CD4-positive, CD25-positive, alpha-beta regulatory T cell (primary cell): ENCODE measurements around the gene DSE. TPM values are rescaled to one million over a fixed set of nuclear protein-coding genes. Genes with fewer than 3 reads are reported as not detected.

ENCODE experiments used
- ATAC-seq, 2 donors: fragments of 150-1000 bp; cut with Tn5 transposase; one replicate each; pipeline ENCODE4 v1.10.0; 2021; ENCODE audit warnings: low read depth in 2 of 2, moderate number of reproducible peaks in 2 of 2, moderate library complexity in 1 of 2
- DNase-seq, 3 donors: peaks; one replicate each; pipeline versions ENCODE4 v3.0.0 to v3.0.0-alpha.2; 2012 to 2022; ENCODE audit warnings: mixed read lengths in 1 of 3
- H3K27ac ChIP-seq: one replicate; pipeline ENCODE4 v1.7.0; 2013; ENCODE audit warnings: mild to moderate bottlenecking, low read length; ENCODE audit not compliant: insufficient read depth, poor library complexity, severe bottlenecking
- H3K27me3 ChIP-seq: one replicate; pipeline ENCODE4 v1.7.0; 2013; ENCODE audit warnings: low read length; ENCODE audit not compliant: control insufficient read depth, insufficient read depth
- H3K36me3 ChIP-seq: one replicate; pipeline ENCODE4 v1.7.0; 2013; ENCODE audit warnings: mild to moderate bottlenecking, low read length, moderate library complexity; ENCODE audit not compliant: control insufficient read depth, insufficient read depth
- H3K4me1 ChIP-seq: 2 replicates; pipeline ENCODE4 v1.7.0; 2013; ENCODE audit warnings: mild to moderate bottlenecking, low read length; ENCODE audit not compliant: insufficient read depth, control insufficient read depth, poor library complexity, severe bottlenecking
- H3K4me3 ChIP-seq: one replicate; pipeline ENCODE4 v1.7.0; 2013; ENCODE audit warnings: low read depth, mild to moderate bottlenecking, low read length, moderate library complexity
- H3K9me3 ChIP-seq, 2 experiments: 1 replicate in 1 of 2; 2 replicates in 1 of 2; pipeline ENCODE4 v1.7.0; 2013; ENCODE audit warnings: low read length in 2 of 2, mild to moderate bottlenecking in 1 of 2, moderate library complexity in 1 of 2; ENCODE audit not compliant: control insufficient read depth in 2 of 2
- H3K27ac Mint-ChIP-seq, 3 donors: one replicate each; pipeline ENCODE4 v1.8.0; 2020 to 2022; ENCODE audit warnings: mild to moderate bottlenecking in 3 of 3, mixed read lengths in 3 of 3, moderate library complexity in 2 of 3
- H3K27me3 Mint-ChIP-seq: one replicate; pipeline ENCODE4 v1.8.0; 2022; ENCODE audit warnings: mild to moderate bottlenecking, mixed read lengths
- H3K36me3 Mint-ChIP-seq: one replicate; pipeline ENCODE4 v1.8.0; 2020; ENCODE audit warnings: mixed read lengths
- H3K4me1 Mint-ChIP-seq, 4 donors: one replicate each; pipeline ENCODE4 v1.8.0; 2020 to 2022; ENCODE audit warnings: mixed read lengths in 4 of 4, mild to moderate bottlenecking in 1 of 4
- H3K4me3 Mint-ChIP-seq, 4 donors: one replicate each; pipeline ENCODE4 v1.8.0; 2020 to 2022; ENCODE audit warnings: mild to moderate bottlenecking in 4 of 4, mixed read lengths in 4 of 4, moderate library complexity in 3 of 4
- H3K9me3 Mint-ChIP-seq, 7 donors: one replicate each; pipeline ENCODE4 v1.8.0; 2020 to 2022; ENCODE audit warnings: mixed read lengths in 7 of 7, mild to moderate bottlenecking in 3 of 7, moderate library complexity in 2 of 7
- polyA plus RNA-seq, 4 donors: library from polyadenylated mRNA; unstranded; fragments of 300-500 nt; fragmentation: Illumina TruSeq; gene quantifications; one replicate each; pipeline ENCODE4 v1.2.3, GENCODE V29; 2021
- total RNA-seq: library from RNA; stranded (reverse); gene quantifications from one replicate; pipeline ENCODE4 v1.2.3, GENCODE V29; 2022

DSE gene
- total and polyA plus RNA-seq, 5 donors from 2014 or later, result 1.9 to 10.2 (median 3.1) TPM

- H3K4me3 Mint-ChIP-seq, result no peak overlapping the region
- H3K27me3 Mint-ChIP-seq, result peaks cover 18% of the 10 kb centered on the region
- Histone ChIP-seq H3K4me1 (no peaks in the 10 kb centered on the region), H3K4me3 (no peak overlapping the region), H3K9me3 (no peaks in the 10 kb centered on the region), H3K36me3 (no peaks in the 10 kb centered on the region), H3K27me3 (no peaks in the 10 kb centered on the region), H3K27ac (no peak overlapping the region)
- H3K9me3 Mint-ChIP-seq, result peaks cover 0 to 9% (median 4%) of the 10 kb centered on the region in 7 donors
- ATAC-seq (no peak), DNase-seq (no peak)
- no peaks in the 10 kb centered on the region for H3K36me3 Mint-ChIP-seq
- no peaks in the 10 kb centered on the region for H3K4me1 Mint-ChIP-seq
- no peak overlapping the region for H3K27ac Mint-ChIP-seq
Observed at GRCh38 chr6:116491610-116492330, 121.0 kb downstream of the DSE start.

- no peak overlapping the region for H3K4me3 ChIP-seq
- H3K27ac Mint-ChIP-seq, result no peak overlapping the region
- H3K4me1 Mint-ChIP-seq, result no peaks in the 10 kb centered on the region
- H3K36me3 ChIP-seq, result no peaks in the 10 kb centered on the region
- DNase-seq (no peak), ATAC-seq (no peak)
- peaks cover 18% of the 10 kb centered on the region for H3K27me3 Mint-ChIP-seq
- no peak overlapping the region for H3K27ac ChIP-seq
- H3K4me1 ChIP-seq, result no peaks in the 10 kb centered on the region
- no peak overlapping the region for H3K4me3 Mint-ChIP-seq
- no peaks in the 10 kb centered on the region for H3K36me3 Mint-ChIP-seq
- H3K9me3 ChIP-seq, result no peaks in the 10 kb centered on the region
- no peaks in the 10 kb centered on the region for H3K27me3 ChIP-seq
- H3K9me3 Mint-ChIP-seq, result peaks cover 0 to 9% (median 2%) of the 10 kb centered on the region in 7 donors
Observed at GRCh38 chr6:116492331-116493067, 121.8 kb downstream of the DSE start.

Other genes with a start within 250 kb of the DSE start
- not detected for gene COL10A1, start 244.8 kb upstream of the DSE start, total RNA-seq
- gene COL10A1, start 244.8 kb upstream of the DSE start, polyA plus RNA-seq, result not detected
- gene TSPYL4, start 116.9 kb upstream of the DSE start, total RNA-seq, result 40.2 TPM
- gene TSPYL4, start 116.9 kb upstream of the DSE start, polyA plus RNA-seq, result 10 to 100 TPM; 11.3 to 21.1 (median 14.2) TPM
- 188 TPM for gene TSPYL1, start 91.0 kb upstream of the DSE start, total RNA-seq
- gene TSPYL1, start 91.0 kb upstream of the DSE start, polyA plus RNA-seq, result 10 to 100 TPM; 38.3 to 53.0 (median 43.4) TPM
- gene CALHM6, start 90.4 kb downstream of the DSE start, total RNA-seq, result 2.1 TPM
- 1 to 10 TPM; 2.7 to 9.4 (median 5.4) TPM for gene CALHM6, start 90.4 kb downstream of the DSE start, polyA plus RNA-seq
- 0.10 TPM for gene CALHM5, start 140.7 kb downstream of the DSE start, total RNA-seq
- not detected for gene CALHM5, start 140.7 kb downstream of the DSE start, polyA plus RNA-seq
- gene TRAPPC3L, start 174.7 kb downstream of the DSE start, total RNA-seq, result 0.37 TPM
- gene TRAPPC3L, start 174.7 kb downstream of the DSE start, polyA plus RNA-seq, result not detected
- not detected for gene CALHM4, start 182.8 kb downstream of the DSE start, total RNA-seq
- gene CALHM4, start 182.8 kb downstream of the DSE start, polyA plus RNA-seq, result not detected
- gene RWDD1, start 200.6 kb downstream of the DSE start, total RNA-seq, result 49.5 TPM
- gene RWDD1, start 200.6 kb downstream of the DSE start, polyA plus RNA-seq, result 10 to 100 TPM; 65.0 to 97.8 (median 80.8) TPM
- gene RSPH4A, start 245.5 kb downstream of the DSE start, total RNA-seq, result 0.52 TPM
- under 1 TPM in 1 of 4 donors, not detected in 3; 0.08 TPM for gene RSPH4A, start 245.5 kb downstream of the DSE start, polyA plus RNA-seq